Kidney (tissue), 14 donors: Measurements from ENCODE around the gene ZFP36L2. TPM values are rescaled to one million over a fixed set of nuclear protein-coding genes. Genes with fewer than 3 reads are reported as not detected.

Experiments
- DNase-seq, 5 donors: peaks; one replicate each; pipeline ENCODE4 v3.0.0-alpha.2; 2013 to 2020
- FAIRE-seq: peaks from 2 replicates; lab custom pipeline; 2012; peaks lifted over from hg19 to GRCh38; lab: Jason Lieb, UNC
- H3K27ac ChIP-seq, 2 donors: one replicate each; pipeline ENCODE4 v1.7.0; 2013; ENCODE audit warnings: low read depth in 2 of 2, low read length in 2 of 2, inconsistent platforms in 1 of 2
- H3K27me3 ChIP-seq: one replicate; pipeline ENCODE4 v1.7.1; 2013; ENCODE audit warnings: low read length, inconsistent platforms; ENCODE audit not compliant: control insufficient read depth, insufficient read depth
- H3K36me3 ChIP-seq, 3 donors: one replicate each; pipeline versions ENCODE4 v1.7.0 to v1.7.1; 2013; ENCODE audit warnings: low read length in 3 of 3, control low read depth in 1 of 3, inconsistent platforms in 1 of 3; ENCODE audit not compliant: insufficient read depth in 3 of 3, control insufficient read depth in 2 of 3
- H3K4me1 ChIP-seq, 3 donors: one replicate each; pipeline versions ENCODE4 v1.7.0 to v1.7.1; 2013; ENCODE audit warnings: low read length in 3 of 3, inconsistent platforms in 1 of 3, low read depth in 1 of 3; ENCODE audit not compliant: control insufficient read depth in 2 of 3, insufficient read depth in 2 of 3
- H3K4me3 ChIP-seq, 3 donors: one replicate each; pipeline versions ENCODE4 v1.7.0 to v1.8.1; 2013; ENCODE audit warnings: low read length in 3 of 3, control low read depth in 1 of 3, inconsistent platforms in 1 of 3
- H3K9ac ChIP-seq, 3 donors: one replicate each; pipeline versions ENCODE4 v1.7.0 to v1.7.1; 2013; ENCODE audit warnings: low read length in 3 of 3, control low read depth in 1 of 3, inconsistent platforms in 1 of 3
- H3K9me3 ChIP-seq, 3 donors: one replicate each; pipeline versions ENCODE4 v1.7.0 to v1.7.1; 2013; ENCODE audit warnings: low read length in 3 of 3, control low read depth in 1 of 3, inconsistent platforms in 1 of 3; ENCODE audit not compliant: control insufficient read depth in 2 of 3, insufficient read depth in 1 of 3
- intact Hi-C: fragments of 100-400 bp; cut with DNase I; formaldehyde crosslinking; loops from one replicate; pipeline ENCODE4 v1.11.1; 2022
- polyA plus RNA-seq: library from polyadenylated mRNA; stranded (reverse); fragments of 350-450 nt; fragmentation: Illumina TruSeq; extraction: RNeasy Lipid Tissue Mini Kit (QIAGEN cat#74804); gene quantifications from one replicate; pipeline ENCODE4 v1.2.3, GENCODE V29; 2014; ENCODE audit warnings: low read depth, low replicate concordance; ENCODE audit not compliant: insufficient read depth
- total RNA-seq: library from RNA; stranded (reverse); fragmentation: NEBNext Ultra II Directional; extraction: Animal tissue kit (Norgen Biotek cat#: 25700); gene quantifications from one replicate; pipeline ENCODE4 v1.2.1, GENCODE V29; 2021
- TF ChIP-seq, protein P1 (sequence below): IDR thresholded peaks from 3 replicates; pipeline ENCODE4 v1.5.1; 2012; ENCODE audit warnings: mild to moderate bottlenecking, moderate library complexity, borderline replicate concordance; ENCODE audit not compliant: insufficient read depth; ENCODE audit errors: extremely low read depth
- donor health status: control.
- donor health status: control.
- donor health status: control.
- donor health status: control.
- donor health status: control.
- donor health status: DM: yes; HTN: yes; CAD: no.
- donor health status: Normal renal cell carcinoma (clear cell type).

Gene ZFP36L2
- total and polyA plus RNA-seq, 2 donors from 2014 or later = 35.4 to 247 TPM

DNA sequence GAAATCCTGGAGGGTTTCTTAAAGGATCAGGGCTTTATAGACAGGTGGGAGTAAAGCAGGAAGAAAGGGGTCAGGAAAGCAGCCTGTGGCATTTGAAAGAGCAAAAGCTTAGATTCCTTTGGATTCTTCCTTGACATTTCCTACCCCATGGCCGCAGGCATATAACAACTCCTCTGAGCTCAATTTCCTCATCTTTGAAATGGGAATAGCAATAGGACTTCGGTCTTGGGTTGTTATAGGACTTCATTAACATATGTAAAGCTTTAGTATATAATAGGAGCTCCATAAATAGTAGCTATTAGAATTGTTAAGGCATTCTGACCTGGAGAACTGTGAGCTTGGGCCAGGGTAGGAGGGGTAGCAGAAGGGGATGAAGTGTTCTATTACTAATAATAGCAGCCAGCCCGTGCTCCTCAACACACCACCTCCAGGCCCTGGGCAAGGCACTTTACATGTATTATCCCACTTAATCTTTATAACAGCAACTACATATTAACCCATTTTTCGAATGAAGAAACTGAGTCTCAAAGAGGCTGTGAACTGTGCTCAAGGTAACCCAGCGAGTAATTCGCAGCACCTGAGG, 10.6 kb downstream of the ZFP36L2 start:
- H3K9ac ChIP-seq = no peak overlapping the region
- no peaks in the 10 kb centered on the region for H3K27me3 ChIP-seq
- intact Hi-C loops = no loop called here
- peak in 2 of 5 donors; percentile 2 to 26 for DNase-seq
- no peak for FAIRE-seq
- H3K27ac ChIP-seq = no peak overlapping the region
- H3K9me3 ChIP-seq = no peaks in the 10 kb centered on the region
- no peak overlapping the region for H3K4me3 ChIP-seq
- no peaks in the 10 kb centered on the region for H3K36me3 ChIP-seq
- H3K4me1 ChIP-seq = peaks cover 18 to 33% (median 20%) of the 10 kb centered on the region in 3 donors
- TF ChIP-seq, protein P1, sequence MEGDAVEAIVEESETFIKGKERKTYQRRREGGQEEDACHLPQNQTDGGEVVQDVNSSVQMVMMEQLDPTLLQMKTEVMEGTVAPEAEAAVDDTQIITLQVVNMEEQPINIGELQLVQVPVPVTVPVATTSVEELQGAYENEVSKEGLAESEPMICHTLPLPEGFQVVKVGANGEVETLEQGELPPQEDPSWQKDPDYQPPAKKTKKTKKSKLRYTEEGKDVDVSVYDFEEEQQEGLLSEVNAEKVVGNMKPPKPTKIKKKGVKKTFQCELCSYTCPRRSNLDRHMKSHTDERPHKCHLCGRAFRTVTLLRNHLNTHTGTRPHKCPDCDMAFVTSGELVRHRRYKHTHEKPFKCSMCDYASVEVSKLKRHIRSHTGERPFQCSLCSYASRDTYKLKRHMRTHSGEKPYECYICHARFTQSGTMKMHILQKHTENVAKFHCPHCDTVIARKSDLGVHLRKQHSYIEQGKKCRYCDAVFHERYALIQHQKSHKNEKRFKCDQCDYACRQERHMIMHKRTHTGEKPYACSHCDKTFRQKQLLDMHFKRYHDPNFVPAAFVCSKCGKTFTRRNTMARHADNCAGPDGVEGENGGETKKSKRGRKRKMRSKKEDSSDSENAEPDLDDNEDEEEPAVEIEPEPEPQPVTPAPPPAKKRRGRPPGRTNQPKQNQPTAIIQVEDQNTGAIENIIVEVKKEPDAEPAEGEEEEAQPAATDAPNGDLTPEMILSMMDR = no peak

DNA sequence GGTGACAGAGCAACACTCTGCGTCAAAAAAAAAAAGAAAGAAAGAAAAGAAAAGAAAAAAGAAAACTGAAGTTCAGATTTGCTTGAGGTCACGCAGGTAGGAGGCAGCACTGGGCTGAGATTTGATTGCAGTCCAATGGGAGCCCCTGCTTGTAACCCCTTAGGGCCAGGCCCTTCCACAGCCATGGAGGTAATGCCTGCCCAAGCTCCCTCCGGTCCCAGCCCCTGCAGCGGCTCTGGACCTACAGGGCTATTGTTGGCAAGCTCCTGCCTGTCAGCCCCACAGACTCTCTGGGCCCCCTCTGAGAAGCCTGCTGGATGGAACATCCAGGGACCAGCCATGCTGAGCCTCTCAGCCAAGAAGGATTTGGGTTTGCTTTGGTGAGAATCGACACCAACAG, 12.2 kb downstream of the ZFP36L2 start:
- intact Hi-C loops = no loop called here
- Histone ChIP-seq H3K4me3 (no peak overlapping the region), H3K9me3 (no peaks in the 10 kb centered on the region), H3K9ac (no peak overlapping the region), H3K36me3 (no peaks in the 10 kb centered on the region), H3K4me1 (peaks cover 12 to 22% (median 21%) of the 10 kb centered on the region in 3 donors), H3K27ac (no peak overlapping the region), H3K27me3 (no peaks in the 10 kb centered on the region)
- DNase-seq (peak in 2 of 5 donors; percentile 41 to 57), FAIRE-seq (no peak)
- TF ChIP-seq, protein P1 = no peak

DNA sequence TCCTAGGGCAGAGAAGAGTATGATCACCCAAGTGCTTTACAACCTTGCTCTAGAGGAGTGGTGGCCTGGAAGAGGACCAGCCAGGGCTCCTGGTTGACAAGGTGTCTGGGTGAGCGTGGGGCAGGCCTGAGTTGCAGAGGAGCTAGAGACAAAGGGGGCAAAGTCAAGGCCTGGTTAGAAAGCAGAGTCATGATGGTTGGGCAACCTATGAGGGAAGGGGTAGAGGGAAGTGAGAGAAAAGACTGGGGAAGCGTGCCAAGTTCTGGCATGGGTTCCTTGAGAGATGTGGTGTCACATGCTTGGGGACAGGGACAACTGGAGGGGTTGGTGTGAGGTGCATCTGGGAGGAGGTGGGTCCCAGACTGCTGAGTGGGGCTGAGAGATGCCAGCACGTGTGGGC, 13.5 kb downstream of the ZFP36L2 start:
- peaks cover 6 to 14% (median 9%) of the 10 kb centered on the region in 3 donors for H3K4me1 ChIP-seq
- DNase-seq (no peak), FAIRE-seq (no peak)
- no peak overlapping the region for H3K9ac ChIP-seq
- H3K9me3 ChIP-seq = no peaks in the 10 kb centered on the region
- intact Hi-C loops = no loop called here
- H3K36me3 ChIP-seq = no peaks in the 10 kb centered on the region
- no peak overlapping the region for H3K27ac ChIP-seq
- TF ChIP-seq, protein P1 = no peak
- no peaks in the 10 kb centered on the region for H3K27me3 ChIP-seq
- no peak overlapping the region for H3K4me3 ChIP-seq
